ENCODE measurements around the gene KDM3B.

DNA sequence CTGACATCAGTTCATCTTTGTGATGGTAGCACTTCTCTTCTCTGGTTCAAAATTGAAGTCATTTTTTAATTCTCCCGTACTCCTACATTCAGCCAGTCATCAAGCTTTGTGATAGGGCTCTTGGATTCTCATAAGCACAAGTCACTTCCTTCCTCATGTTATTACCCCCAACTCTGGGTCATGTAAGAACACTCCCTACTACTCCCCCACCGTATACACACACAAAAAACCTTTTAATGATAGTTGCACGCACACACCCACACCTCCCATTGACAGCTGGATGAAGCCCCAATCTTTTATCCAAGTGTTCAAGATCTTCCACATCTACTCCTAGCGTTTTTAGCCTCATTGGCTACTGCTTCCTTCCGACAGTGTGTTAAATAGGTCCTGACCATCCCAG is 16.8 kb downstream of the KDM3B start:
- TF ChIP-seq CTCF (IDR thresholded peaks at IDR 0.05) (no peak), POLR2A (IDR thresholded peaks at IDR 0.05) (no peak)
